ENCODE results near the gene ZNF892. TPM values are rescaled to one million over a fixed set of nuclear protein-coding genes. Genes with fewer than 3 reads are reported as not detected.
"Not testable (repeated sequence)": the region's sequence is repeated elsewhere in the genome, so short reads cannot be mapped to it uniquely, and the experiment has no call there.

The ZNF892 gene
- polyA plus RNA-seq, 10 donors, result 1.4 to 4.0 (median 2.6) TPM

DNA sequence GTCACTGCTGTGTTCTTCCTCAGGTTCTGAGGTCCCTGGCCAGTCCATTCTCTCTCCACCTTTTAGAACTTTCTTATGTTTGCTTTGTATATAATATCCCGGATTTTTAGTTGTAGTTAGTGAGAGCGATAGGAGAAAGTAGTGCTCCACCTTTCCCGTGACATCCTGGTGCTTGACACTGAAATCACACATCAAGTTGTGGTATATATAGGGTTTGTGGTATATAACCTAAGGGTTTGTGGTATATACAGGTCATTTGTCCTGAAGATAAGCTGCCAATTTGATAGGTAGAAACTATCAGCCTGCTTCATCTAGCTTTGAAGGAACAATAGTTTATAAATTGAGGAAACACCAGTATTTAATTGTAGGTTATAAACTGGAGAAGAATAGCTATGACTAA lies 13.1 kb downstream of the ZNF892 start:
- no peak for DNase-seq

DNA sequence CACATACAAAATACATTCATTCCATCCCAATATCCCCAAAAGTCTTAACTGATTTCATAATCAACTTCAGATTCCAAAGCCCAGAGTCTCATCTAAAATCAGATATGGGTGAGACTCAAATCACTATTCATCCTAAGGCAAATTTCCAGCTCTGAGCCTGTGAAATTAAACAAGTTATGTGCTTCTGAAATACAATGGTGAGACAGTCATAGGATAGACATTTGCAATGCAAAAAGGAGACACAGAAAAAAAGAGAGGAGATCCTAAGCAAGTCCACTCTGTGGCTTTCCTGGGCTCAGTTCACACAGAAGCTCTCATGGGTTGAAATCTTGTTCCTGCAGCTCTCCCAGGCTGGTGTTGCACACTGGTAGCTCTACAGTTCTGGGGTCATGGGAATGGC lies 18.3 kb downstream of the ZNF892 start:
- DNase-seq, result no peak

DNA sequence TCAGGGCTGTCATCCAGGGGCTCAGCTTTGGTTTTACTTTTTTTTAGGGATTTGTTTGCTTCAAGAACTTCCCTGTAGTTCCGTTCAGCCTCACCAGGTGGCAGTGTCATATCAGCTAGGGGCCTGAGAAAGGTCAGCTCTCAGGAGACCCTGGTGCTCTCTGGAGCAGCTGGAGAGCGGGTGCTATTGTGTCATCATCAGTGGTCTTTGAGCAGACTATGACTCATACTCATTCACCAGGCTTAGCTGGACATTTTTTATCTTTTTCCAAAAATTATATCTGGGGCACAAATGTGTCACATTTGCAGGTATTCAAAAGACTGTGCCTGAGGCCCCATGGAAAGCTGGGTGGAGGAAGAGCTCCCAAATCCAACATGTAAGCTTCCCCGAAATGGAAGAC lies 24.4 kb downstream of the ZNF892 start:
- DNase-seq, result peak; percentile 19 to 42 (median 37)

DNA sequence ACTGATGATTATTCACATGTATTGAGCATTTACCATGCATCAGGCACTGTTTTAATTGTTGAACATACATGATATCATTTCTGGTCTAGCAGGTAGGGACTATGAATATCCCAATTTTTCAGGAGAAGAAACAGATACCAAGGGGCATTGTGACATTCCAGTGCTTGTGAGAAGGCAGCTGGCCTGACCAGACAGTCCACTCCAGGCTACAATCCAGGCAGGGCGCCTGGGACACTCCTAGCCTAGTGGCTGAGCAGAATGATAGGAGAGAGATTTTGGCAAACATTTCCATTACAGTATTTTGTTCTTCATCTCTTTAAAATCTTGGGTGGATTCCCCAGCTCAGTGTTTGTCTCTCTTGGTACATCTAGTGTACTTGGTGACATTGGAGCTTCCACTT lies 24.9 kb downstream of the ZNF892 start:
- DNase-seq, result no peak

DNA sequence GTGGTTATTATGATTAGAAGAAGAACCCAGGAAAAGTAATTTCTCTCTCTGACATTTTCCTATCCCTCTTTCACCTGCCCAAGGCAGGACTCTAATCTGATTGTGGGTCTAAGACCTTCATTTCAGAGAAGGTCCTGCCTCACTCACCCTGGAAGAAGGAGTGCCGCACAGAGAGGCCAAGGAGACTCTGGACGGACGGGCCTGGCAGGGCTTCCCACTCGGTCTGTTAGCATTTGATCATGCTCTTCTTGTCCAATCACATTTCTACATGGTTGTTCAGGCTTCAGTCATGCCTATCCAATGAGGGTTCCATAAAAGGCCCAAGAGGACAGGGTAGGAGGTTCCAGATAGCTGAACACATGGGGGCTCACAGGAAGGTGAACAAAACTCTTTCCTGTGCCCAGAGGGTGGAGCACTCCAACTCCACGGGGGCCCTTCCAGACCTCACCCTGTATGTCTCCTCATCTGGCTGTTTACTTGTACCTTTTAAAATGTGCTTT lies 27.0 kb downstream of the ZNF892 start:
- DNase-seq, result no peak

DNA sequence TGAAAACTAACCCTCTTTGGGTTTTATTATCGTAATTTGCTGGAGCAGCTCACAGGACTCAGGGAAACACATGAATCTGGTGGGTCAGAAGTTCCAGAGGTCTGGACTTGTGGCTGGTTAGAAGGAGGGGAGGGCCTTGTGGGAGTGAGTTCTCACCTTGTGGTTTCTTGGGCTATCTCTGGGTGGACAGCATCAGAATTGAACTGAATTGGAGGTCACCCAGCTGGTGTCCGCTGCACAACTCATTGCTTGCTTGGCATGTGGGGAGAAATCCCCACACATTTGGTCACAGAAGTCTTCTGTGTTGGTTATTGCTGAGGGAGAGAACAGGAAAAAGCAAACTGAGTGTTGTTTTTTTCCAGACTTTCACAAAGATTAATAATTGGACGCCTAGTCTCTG lies 27.5 kb downstream of the ZNF892 start:
- no peak for DNase-seq

DNA sequence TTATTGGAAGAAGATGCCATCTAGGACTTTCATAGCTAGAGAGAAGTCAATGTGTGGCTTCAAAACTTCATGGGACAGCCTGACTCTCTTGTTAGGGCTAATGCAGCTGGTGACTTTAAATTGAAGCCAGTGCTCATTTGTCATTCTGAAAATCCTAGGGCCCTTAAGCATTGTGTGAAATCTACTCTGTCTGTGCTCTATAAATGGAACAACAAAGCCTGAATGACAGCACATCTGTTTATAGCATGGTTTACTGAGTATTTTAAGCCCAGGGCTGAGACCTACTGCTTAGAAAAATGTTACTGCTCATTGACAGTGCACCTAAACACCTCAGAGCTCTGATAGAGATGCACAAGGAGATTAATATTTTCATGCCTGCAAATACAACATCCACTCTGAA lies 30.8 kb downstream of the ZNF892 start:
- DNase-seq, result no peak

DNA sequence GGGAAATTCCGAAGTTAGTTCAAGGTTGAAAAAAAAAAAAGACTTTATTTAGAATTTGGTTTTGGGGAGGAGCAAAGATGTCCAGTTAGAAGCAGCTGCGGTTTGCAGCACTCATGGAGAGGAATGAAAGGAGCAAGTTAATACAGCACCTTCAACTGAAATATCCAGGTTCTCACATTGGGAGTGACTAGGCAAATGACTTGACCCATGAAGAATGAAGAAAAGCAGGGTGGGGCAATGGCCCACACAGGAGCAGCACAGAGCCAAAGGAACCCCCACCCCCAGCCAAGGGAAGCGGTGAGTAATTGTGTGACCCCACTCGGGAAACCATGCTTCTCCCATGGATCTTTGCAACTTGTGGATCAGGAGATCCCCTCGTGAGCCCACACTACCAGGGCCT lies 32.8 kb downstream of the ZNF892 start:
- DNase-seq, result no peak

DNA sequence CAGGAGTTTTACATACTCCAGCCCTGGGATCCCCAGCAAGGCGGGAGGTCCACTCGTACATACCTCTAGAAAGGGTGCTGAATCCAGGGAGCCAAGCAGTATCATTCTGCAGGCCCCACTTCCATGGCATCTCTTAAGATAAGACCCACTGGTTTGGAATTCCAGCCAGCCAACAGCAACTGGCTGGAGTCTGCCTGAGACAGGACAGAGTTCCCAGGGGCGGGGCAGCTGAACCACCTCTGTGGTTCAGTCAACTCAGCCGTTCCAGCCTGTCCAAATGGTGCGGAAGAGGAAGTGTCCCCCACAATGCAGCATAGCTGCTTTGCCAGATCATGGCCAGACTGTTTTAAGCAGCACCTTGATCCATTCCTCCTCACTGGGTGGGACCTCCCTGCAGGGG lies 33.2 kb downstream of the ZNF892 start:
- no peak for DNase-seq

DNA sequence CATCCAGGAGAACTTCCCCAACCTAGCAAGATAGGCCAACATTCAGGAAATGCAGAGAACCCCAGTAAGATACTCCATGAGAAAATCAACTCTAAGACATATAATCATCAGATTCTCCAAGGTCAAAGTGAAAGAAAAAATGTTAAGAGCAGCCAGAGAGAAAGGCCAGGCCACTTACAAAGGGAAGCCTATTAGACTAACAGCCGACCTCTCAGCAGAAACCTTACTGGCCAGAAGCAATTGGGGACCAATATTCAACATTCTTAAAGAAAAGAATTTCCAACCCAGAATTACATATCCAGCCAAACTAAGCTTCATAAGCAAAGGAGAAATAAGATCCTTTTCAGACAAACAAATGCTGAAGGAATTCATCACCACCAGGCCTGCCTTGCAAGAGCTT lies 34.8 kb downstream of the ZNF892 start:
- not testable (repeated sequence) for DNase-seq

Other genes with a start within 250 kb of the ZNF892 start
- 1 to 10 TPM; 2.4 to 8.8 (median 3.9) TPM for gene MAL, start 181.8 kb upstream of the ZNF892 start, polyA plus RNA-seq (ENCODE audit: insufficient read length in 10 of 10)
- gene MRPS5, start 85.7 kb upstream of the ZNF892 start, polyA plus RNA-seq (ENCODE audit: insufficient read length in 10 of 10), result 10 to 100 TPM; 40.1 to 70.3 (median 47.5) TPM
- gene ZNF514, start 47.7 kb upstream of the ZNF892 start, polyA plus RNA-seq (ENCODE audit: insufficient read length in 10 of 10), result 10 to 100 TPM; 11.0 to 23.8 (median 17.3) TPM
- 1 to 10 TPM; 4.5 to 6.0 (median 5.1) TPM for gene ZNF2, start 41.7 kb upstream of the ZNF892 start, polyA plus RNA-seq (ENCODE audit: insufficient read length in 10 of 10)
- gene PROM2, start 66.9 kb downstream of the ZNF892 start, polyA plus RNA-seq (ENCODE audit: insufficient read length in 10 of 10), result 1 to 10 TPM in 7 of 10 donors, under 1 TPM in 3; 0.35 to 3.5 (median 1.3) TPM
- gene KCNIP3, start 89.8 kb downstream of the ZNF892 start, polyA plus RNA-seq (ENCODE audit: insufficient read length in 10 of 10), result 10 to 100 TPM in 1 of 10 donors, 1 to 10 TPM in 9; 4.9 to 10.5 (median 6.3) TPM
- gene FAHD2A, start 195.2 kb downstream of the ZNF892 start, polyA plus RNA-seq (ENCODE audit: insufficient read length in 10 of 10), result 10 to 100 TPM; 18.1 to 27.1 (median 19.1) TPM

Data from muscle of back (tissue), 11 donors.